NOMO-1 treated with dmso at 0.1 percent for 144 hours (cell line): ENCODE results near the gene ITGB2.

Source experiments
- DNase-seq: peaks from one replicate; lab custom pipeline; 2025; ENCODE audit not compliant: unreplicated experiment; lab: John Stamatoyannopoulos, UW

ITGB2 gene

DNA sequence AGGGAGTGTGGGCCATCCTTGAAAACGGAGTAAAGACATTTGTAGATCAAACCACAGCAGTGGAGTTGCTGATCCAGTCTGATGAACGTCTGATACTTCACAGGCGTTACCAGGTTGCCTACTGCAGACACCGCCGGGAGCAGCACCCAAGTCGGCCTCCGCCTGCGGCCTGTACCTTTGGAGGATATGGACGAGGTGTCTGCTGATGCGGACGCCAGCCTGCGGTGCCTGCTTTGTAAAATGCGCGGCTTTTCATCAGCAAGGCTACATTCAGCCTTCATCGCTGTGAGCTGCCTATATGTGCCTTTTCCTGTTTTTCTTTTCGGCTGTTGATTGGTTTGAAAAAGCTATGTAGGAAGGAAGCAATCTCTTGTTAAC is 35.1 kb upstream of the ITGB2 start:
- DNase-seq = no peak

DNA sequence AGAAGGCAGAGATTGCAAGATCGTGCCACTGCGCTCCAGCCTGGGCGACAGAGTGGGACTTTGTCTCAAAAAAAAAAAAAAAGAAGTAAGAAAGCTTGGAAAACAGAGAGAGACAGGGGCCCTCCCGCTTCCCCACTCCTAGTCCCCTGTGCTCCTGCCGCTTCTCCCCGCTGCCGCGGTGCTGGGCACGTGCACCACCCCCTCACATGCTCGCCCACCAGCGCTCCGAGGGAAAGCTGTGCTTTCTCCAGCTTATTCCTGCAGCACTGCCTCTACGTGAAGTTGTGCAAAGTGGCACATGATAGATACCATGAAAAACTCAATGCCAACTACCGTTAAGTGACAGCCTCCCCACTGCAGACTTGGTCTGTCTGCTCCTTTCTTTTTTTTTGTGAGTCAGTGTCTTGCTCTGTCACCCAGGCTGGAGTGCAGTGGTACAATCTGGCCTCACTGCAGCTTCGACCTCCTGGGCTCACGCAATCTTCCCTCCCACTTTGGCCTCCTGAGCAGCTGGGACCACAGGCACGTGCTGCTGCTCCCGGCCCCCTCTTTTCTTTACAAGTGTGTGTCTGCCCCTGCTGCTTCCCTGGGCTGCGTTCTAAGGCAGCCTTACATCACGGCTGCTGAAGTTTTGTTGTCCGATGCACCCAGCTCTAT is 34.6 kb upstream of the ITGB2 start:
- no peak for DNase-seq

DNA sequence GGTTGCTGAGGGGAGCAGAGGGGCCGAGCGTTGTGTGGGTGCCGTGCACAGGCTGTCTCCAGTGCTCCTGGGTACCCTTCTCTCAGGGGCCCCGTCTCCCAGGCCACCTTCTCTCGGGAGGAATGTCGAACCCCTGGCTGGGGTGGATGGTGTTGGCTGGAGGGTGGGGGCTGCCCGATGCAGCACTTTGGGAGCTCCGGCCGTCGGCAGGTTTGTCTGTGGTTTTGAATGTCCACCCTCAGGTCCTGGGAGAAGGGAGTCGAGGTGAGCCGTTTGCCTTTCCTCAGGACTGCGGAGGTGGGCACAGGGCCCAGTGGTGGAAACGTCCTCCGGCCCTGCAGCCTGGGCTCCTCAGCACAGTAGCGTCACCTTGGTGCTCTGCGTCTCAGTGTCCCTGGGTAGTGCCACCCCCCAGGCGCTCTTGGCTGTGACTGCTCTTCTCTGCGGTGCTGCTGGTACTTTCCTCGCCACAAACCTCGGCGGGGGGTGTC is 33.6 kb upstream of the ITGB2 start:
- no peak for DNase-seq

DNA sequence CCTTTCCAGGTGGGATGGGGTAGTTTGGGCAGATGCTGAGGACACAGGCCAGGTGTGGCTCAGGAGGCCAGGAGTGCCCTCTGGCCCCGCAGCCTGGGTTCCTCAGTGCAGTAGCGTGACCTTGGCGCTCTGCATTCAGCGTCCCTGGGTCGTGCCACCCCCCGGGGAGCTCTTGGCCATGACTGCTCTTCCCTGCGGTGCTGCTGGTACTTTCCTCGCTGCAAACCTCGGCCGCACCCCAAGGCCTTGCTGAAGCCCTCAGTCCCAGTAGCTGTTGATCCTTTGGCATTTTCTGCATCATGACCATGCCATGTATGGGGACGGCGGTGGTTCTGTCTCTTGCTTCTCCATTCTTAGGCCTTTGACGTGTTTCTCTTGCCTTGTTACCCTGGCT is 32.9 kb upstream of the ITGB2 start:
- no peak for DNase-seq

GRCh38 chr21:44952929-44953627 is 32.4 kb upstream of the ITGB2 start:
- no peak for DNase-seq

DNA sequence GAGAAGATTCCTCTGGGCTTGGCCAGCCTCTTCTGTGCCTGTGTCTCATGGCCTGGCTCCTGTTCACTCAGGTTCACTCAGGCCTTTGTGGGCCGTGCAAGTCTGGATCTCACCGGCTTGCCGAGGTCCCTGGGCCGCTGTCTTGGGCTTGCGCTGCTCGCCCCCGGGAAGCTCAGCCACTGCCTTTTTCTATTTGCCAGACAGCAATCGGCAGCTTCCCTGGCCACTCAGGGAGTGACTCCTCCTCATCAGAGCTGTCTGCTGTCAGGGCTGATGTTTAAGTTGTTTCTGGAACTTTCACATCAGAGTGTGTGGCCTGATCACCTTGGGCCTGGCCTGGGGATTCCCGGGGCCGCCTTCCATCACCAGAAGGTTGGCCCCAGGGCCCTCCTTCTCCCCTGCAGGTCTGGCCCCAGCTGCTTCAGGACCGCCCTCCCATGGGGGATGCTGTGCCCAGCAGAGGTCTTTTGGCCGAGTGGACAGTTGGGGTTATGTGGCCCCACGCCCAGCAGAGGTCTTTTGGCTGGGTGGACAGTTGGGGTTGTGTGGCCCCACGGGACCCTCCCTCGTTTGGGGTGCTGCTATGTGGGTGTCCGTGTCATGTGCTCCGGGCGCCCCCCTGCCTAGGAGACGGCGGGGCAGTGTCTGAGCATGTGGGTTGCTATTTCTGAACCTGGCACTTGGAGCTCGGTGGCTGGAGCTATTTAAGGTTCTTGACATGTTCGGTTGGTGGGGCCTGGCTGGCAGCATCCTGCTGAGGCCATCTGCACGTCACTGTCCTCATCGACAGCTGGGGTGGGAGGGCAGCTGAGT is 31.6 kb upstream of the ITGB2 start:
- no peak for DNase-seq

DNA sequence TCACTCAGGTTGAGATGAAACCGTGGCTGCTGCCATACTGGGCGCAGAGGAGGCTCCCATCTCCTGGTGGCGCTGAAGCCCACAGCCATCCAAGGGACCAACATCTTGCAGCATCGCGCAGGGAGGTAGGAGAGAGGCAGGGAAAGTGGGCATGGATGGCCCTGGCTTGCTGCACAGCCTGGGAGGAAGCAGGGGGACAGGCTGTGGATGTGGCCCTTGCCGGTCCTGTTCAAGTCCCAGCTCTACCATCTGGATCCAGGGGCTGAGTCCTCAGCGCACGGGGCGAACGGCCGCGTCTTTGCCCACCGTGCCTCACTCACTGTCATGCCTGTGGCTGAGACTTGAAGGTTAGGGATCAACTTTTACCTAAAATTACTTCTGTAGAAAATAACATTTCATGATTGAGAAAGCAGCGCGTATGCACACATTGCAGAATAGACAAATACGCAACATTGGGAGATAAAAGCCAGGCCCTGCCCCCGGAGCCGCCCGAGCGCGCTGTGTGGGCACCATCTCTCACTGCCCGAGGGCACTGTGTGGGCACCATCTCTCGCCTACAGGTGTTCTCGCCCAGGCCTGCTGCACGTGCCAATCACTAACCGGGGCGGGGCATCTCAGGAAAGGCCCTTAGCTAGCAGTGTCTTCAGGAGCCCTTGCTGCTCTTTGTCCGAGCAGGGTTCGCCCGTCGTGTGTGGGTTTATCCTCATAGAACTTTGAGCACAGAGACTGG is 30.7 kb upstream of the ITGB2 start:
- no peak for DNase-seq

- no peak for DNase-seq
These were observed 29.7 kb upstream of the ITGB2 start for GRCh38 chr21:44950351-44950750.

GRCh38 chr21:44949779-44950198 is 29.1 kb upstream of the ITGB2 start:
- DNase-seq = no peak

GRCh38 chr21:44949161-44949778 is 28.6 kb upstream of the ITGB2 start:
- DNase-seq = no peak

DNA sequence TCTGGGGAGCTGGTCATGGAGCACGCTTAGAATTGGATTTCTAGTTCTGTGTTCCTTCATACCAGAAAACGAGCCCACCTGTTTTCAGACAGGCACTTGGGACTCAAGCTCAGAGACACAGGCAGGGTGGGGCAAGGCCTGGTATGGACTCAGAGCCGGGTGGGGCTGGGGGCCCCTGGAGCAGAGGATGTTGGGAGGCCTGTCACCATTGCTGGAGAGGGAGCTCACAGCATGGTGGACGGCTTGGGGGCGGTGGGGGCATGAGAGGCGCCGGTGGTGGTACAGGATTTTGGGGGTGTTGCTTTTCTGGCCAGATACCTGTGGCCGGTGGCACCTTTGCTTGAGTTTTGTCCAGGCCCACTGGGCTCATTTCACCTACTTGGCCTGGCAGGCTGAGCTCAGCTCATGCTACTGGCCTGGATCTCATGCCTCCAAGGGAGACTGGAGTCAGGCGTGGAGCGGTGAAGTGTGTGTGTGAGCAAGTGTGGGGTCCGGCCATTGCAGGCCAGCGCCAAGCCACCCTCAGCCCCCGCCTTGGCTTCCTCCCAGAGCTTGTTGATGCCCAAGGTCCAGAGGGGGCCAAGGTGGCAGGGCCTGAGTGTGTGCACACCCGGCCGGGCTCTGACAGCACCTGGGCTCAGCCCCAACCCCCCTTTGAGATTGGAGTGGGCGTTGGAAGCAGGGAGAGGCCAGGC is 27.9 kb upstream of the ITGB2 start:
- no peak for DNase-seq

DNA sequence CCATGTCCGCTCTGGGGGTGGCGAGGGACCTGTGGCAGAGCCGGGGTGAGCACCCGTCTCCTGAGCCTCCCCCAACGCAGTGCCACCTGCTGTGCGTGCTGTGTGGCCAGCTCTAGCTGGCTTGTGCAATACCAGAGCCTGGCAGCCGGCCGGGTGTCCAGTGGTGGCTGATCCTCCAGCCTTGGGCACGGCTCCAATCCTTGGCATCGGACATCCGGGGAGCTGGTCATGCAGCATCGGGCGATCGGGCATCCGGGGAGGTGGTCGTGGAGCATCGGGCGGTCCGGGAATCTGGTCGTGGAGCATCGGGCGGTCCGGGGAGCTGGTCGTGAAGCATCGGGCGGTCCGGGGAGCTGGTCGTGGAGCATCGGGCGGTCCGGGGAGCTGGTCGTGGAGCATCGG is 27.2 kb upstream of the ITGB2 start:
- no peak for DNase-seq

DNA sequence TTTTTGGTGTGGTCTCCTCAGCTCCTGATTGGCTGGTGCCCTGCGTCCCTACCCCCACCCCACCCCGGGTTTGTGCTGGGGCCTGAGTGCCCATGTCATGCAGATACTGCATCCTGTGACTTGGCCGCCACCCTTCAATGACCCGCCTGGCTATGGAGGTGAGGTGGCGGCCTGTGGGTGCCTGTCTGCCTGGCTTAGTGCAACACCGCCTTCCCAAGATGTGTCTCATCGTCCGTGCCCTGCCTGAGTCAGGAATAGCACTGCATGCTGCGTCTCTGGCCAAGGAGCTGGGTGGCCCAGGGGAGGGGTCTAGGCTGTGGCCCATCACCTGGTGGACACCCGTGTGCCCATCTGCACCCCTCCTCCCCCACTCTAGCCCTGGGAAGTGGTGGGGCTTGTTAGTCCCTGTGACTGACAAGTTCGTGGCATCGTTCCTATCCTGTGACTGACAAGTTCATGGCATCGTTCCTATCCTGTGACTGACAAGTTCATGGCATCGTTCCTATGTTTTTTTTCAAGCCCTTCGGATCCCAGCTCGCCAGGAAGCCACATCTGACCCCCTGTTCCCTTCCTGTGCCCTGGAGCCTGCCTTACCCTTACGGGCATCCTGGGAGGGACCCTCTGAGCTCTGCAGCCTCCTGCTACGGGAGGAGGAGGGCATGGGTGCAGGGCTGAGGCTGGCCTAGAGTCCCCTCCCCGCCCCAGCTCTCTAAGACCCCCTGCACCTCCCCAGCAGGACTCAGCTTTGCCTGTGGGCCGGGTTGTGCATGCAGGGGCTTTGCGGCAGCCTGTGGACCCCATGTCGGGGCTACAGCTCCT is 26.6 kb upstream of the ITGB2 start:
- no peak for DNase-seq

- no peak for DNase-seq
These were observed 25.7 kb upstream of the ITGB2 start for GRCh38 chr21:44946254-44947041.

GRCh38 chr21:44944596-44944995 is 23.9 kb upstream of the ITGB2 start:
- DNase-seq = no peak

- DNase-seq = no peak
These were observed 23.2 kb upstream of the ITGB2 start for GRCh38 chr21:44943686-44944550.

GRCh38 chr21:44943005-44943685 is 22.4 kb upstream of the ITGB2 start:
- DNase-seq = no peak
